ENCODE measurements around the gene PLP2.

DNA sequence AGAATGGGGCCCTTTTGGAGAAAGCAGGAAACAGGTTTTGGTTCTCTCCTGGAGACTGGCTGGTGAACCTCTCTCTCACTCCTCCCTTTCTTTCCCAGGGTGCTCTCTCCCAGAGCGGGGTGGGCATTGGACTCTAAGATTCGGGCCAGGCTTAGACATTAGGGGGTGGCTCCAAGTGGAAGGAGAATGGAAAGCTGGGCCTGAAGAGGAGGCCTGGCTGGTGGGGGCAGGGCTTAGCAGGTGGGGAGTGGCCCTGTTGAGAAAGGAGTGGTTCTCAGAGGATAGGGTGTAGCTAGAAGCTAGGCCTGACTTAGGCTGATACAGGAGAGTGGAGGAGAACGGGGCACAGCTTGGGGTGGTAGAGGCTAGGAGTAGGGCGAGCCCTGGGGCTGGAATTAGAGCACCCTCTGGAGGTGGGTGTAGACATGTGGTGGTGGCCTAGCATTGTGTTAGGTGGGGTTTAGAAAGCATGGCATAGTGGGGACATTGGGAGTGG is 5.7 kb downstream of the PLP2 start:
- TF ChIP-seq POLR2A (IDR thresholded peaks at IDR 0.05): no peak
- TF ChIP-seq, protein P1, sequence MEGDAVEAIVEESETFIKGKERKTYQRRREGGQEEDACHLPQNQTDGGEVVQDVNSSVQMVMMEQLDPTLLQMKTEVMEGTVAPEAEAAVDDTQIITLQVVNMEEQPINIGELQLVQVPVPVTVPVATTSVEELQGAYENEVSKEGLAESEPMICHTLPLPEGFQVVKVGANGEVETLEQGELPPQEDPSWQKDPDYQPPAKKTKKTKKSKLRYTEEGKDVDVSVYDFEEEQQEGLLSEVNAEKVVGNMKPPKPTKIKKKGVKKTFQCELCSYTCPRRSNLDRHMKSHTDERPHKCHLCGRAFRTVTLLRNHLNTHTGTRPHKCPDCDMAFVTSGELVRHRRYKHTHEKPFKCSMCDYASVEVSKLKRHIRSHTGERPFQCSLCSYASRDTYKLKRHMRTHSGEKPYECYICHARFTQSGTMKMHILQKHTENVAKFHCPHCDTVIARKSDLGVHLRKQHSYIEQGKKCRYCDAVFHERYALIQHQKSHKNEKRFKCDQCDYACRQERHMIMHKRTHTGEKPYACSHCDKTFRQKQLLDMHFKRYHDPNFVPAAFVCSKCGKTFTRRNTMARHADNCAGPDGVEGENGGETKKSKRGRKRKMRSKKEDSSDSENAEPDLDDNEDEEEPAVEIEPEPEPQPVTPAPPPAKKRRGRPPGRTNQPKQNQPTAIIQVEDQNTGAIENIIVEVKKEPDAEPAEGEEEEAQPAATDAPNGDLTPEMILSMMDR (IDR thresholded peaks at IDR 0.05): no peak

Measured in thyroid gland (tissue), 4 donors.